ENCODE data around the gene COL25A1. TPM values are rescaled to one million over a fixed set of nuclear protein-coding genes. Genes with fewer than 3 reads are reported as not detected.

Gene COL25A1
- total RNA-seq, 1 donor from 2014 or later: 1.3 TPM

DNA sequence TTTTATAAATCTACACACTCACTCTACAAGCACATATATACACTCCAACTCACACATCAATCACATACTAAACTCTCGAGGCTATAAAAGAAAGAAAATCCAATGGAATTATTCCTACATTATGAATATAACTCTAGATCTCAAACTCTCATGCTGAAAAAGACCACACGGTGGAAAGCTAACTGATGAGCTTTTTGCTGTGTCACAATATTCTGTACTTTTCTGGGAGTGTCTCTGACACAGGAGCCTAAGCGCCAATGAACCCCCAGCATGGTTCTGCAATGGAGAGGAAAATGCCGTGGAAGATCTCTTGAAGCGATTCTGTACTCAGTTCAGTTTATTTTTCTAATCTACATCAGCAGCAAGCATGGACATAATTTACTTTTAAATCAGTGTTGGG is 415.4 kb downstream of the COL25A1 start:
- Mint-ChIP-seq H3K9me3 (ENCODE audit: unreplicated experiment) (no peaks in the 10 kb centered on the region), H3K4me1 (ENCODE audit: unreplicated experiment) (peaks cover 44% of the 10 kb centered on the region), H3K27ac (ENCODE audit: unreplicated experiment) (no peak overlapping the region), H3K4me3 (ENCODE audit: unreplicated experiment) (no peak overlapping the region), H3K36me3 (ENCODE audit: unreplicated experiment) (no peaks in the 10 kb centered on the region), H3K27me3 (ENCODE audit: unreplicated experiment) (no peaks in the 10 kb centered on the region)
- DNase-seq (ENCODE audit: extremely low spot score, unreplicated experiment): no peak
- TF ChIP-seq CTCF (IDR thresholded peaks at IDR 0.05): no peak

DNA sequence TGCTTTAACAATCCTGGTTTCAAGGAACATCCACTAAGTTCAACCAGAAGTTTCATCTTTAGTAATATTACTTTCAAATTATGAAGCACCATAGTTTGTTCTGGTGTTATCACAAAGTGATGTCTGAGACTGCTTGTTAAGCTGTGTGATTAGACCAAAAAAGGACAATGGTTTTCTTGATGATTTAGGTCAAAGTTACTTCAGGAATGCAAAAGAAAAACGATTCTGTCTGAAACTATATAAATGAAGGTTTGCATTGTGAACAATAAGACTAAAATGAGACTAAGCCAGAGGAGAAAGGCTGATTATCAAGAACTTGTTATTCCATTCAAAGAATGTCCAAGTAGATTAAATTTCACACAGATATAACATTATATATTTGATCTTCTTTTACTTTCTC is 417.2 kb downstream of the COL25A1 start:
- no peak for DNase-seq (ENCODE audit: extremely low spot score, unreplicated experiment)
- Mint-ChIP-seq H3K27ac (ENCODE audit: unreplicated experiment) (peak overlapping the region; percentile 11), H3K36me3 (ENCODE audit: unreplicated experiment) (no peaks in the 10 kb centered on the region), H3K4me1 (ENCODE audit: unreplicated experiment) (peaks cover 42% of the 10 kb centered on the region), H3K4me3 (ENCODE audit: unreplicated experiment) (no peak overlapping the region), H3K9me3 (ENCODE audit: unreplicated experiment) (no peaks in the 10 kb centered on the region), H3K27me3 (ENCODE audit: unreplicated experiment) (no peaks in the 10 kb centered on the region)
- no peak for TF ChIP-seq CTCF (IDR thresholded peaks at IDR 0.05)

DNA sequence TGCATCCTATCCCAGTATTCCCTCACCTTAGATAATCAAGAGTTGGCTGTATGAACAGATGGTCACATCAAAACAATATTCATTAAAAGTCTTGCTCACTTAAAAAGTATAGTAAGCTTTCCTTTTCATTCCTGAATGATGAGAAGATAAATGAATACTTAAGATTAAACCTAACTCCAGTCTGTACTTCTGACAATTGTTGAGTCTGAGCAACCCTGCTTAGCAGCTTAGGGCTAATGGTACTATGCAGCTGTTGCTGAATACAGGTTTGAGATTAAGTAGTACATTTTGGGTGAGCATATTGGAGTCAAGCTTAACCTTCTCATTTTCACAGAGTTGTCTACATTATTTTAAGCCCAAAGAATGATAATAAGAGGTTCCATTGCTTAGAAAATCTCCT is 417.9 kb downstream of the COL25A1 start:
- H3K27ac Mint-ChIP-seq (ENCODE audit: unreplicated experiment): no peak overlapping the region
- H3K36me3 Mint-ChIP-seq (ENCODE audit: unreplicated experiment): no peaks in the 10 kb centered on the region
- DNase-seq (ENCODE audit: extremely low spot score, unreplicated experiment): no peak
- H3K9me3 Mint-ChIP-seq (ENCODE audit: unreplicated experiment): no peaks in the 10 kb centered on the region
- no peak for TF ChIP-seq CTCF (IDR thresholded peaks at IDR 0.05)
- H3K27me3 Mint-ChIP-seq (ENCODE audit: unreplicated experiment): no peaks in the 10 kb centered on the region
- H3K4me1 Mint-ChIP-seq (ENCODE audit: unreplicated experiment): peaks cover 41% of the 10 kb centered on the region
- no peak overlapping the region for H3K4me3 Mint-ChIP-seq (ENCODE audit: unreplicated experiment)

- Mint-ChIP-seq H3K27ac (ENCODE audit: unreplicated experiment) (no peak overlapping the region), H3K4me1 (ENCODE audit: unreplicated experiment) (peaks cover 37% of the 10 kb centered on the region), H3K27me3 (ENCODE audit: unreplicated experiment) (no peaks in the 10 kb centered on the region), H3K4me3 (ENCODE audit: unreplicated experiment) (no peak overlapping the region), H3K36me3 (ENCODE audit: unreplicated experiment) (no peaks in the 10 kb centered on the region), H3K9me3 (ENCODE audit: unreplicated experiment) (no peaks in the 10 kb centered on the region)
- no peak for TF ChIP-seq CTCF (IDR thresholded peaks at IDR 0.05)
- no peak for DNase-seq (ENCODE audit: extremely low spot score, unreplicated experiment)
Measured at GRCh38 chr4:108881986-108882385, 420.5 kb downstream of the COL25A1 start.

GRCh38 chr4:108881190-108881589 is 421.3 kb downstream of the COL25A1 start:
- Mint-ChIP-seq H3K36me3 (ENCODE audit: unreplicated experiment) (no peaks in the 10 kb centered on the region), H3K9me3 (ENCODE audit: unreplicated experiment) (no peaks in the 10 kb centered on the region), H3K4me3 (ENCODE audit: unreplicated experiment) (no peak overlapping the region), H3K4me1 (ENCODE audit: unreplicated experiment) (peaks cover 31% of the 10 kb centered on the region), H3K27me3 (ENCODE audit: unreplicated experiment) (no peaks in the 10 kb centered on the region), H3K27ac (ENCODE audit: unreplicated experiment) (no peak overlapping the region)
- DNase-seq (ENCODE audit: extremely low spot score, unreplicated experiment): no peak
- no peak for TF ChIP-seq CTCF (IDR thresholded peaks at IDR 0.05)
